Measurements from ENCODE around the gene SMARCD3. TPM values are rescaled to one million over a fixed set of nuclear protein-coding genes. Genes with fewer than 3 reads are reported as not detected.

SMARCD3 gene
- total and polyA plus RNA-seq, 2 of the 13 experiments (the other 11 are each of a cell fraction or from before 2014, with no cell fraction given), result 0.20 to 0.62 TPM

- Histone ChIP-seq H4K20me1 (ENCODE audit: insufficient read depth, low read length) (peaks cover 12% of the 10 kb centered on the region; the same call in 1 of the 2 replicates), H3K9ac (ENCODE audit: insufficient read depth, low read depth, low read length) (peak overlapping the region; percentile 81), H2AFZ (ENCODE audit: low read length) (no peak overlapping the region), H3K4me2 (ENCODE audit: low read depth, low read length) (peak overlapping the region; percentile 96), H3K36me3 (replicated peaks in 1 of 2; ENCODE audit: control insufficient read depth in 1 of 2, insufficient read depth in 2 of 2, low read length in 2 of 2) (peaks cover 6 to 32% of the 10 kb centered on the region in 2 experiments; a peak in 4 of 5 replicates), H3K27me3 (ENCODE audit: control insufficient read depth in 1 of 2, insufficient read depth in 2 of 2, low read length in 2 of 2) (no peaks in the 10 kb centered on the region; a peak in 1 of 5 replicates), H3K9me3 (ENCODE audit: low read length) (no peaks in the 10 kb centered on the region), H3K27ac (ENCODE audit: extremely low read length, insufficient read depth, low read length) (no peak overlapping the region), H3K4me1 (ENCODE audit: insufficient read depth, low read length) (peaks cover 24% of the 10 kb centered on the region), H3K79me2 (ENCODE audit: insufficient read depth, low read length) (peaks cover 22% of the 10 kb centered on the region), H3K4me3 (replicated peaks in 1 of 3; ENCODE audit: insufficient read depth in 1 of 3, low read depth in 2 of 3, low read length in 3 of 3) (peak overlapping the region; percentile 90 to 98 (median 91))
- no peak for DNase-seq (ENCODE audit: low spot score)
- in situ Hi-C loops (cut with HindIII; ENCODE audit: extremely low pct_ligation_motif_present, low pct_unique_long_range_greater_than_20kb) (no loop called here), intact Hi-C loops (cut with micrococcal nuclease; ENCODE audit: unreplicated experiment) (loop anchor here (2.0 kb wide), 1 partner anchor 15 kb away; the partner anchor contains the start of gene SMARCD3)
- no peak for ATAC-seq
- FAIRE-seq, result no peak
- BruUV-seq (replicated peaks), result no TSS peak
- 84% methylated on average over 7 of the region's 9 CpGs for WGBS (ENCODE audit: low lambda C conversion rate)
- POLR2A ChIA-PET, result interaction anchor here (1.2 kb wide), 1 partner anchor 12 kb away, joined by 3 read pairs; no protein-coding TSS in a partner anchor
- CTCF ChIA-PET (ENCODE audit: low intra/inter-chr PET ratio, low total read pairs), result no interaction called here
- no peak for TF ChIP-seq ZNF747 (CRISPR knock-in tag; IDR thresholded peaks at IDR 0.05; ENCODE audit: borderline replicate concordance)
- 0 out of 2 replicates have a peak, but pooled peaks have one; percentile 33 for TF ChIP-seq ZNF776 (CRISPR knock-in tag; IDR thresholded peaks at IDR 0.05)
- 0 out of 2 replicates have a peak, but pooled peaks have one; percentile 34 for TF ChIP-seq ZNF317 (CRISPR knock-in tag; IDR thresholded peaks at IDR 0.05)
- TF ChIP-seq ZNF136 (CRISPR knock-in tag; IDR thresholded peaks at IDR 0.05; ENCODE audit: low read depth), result no peak
Observed at GRCh38 chr7:151233804-151234203, 14.7 kb downstream of the SMARCD3 start.

- DNase-seq (ENCODE audit: low spot score), result peak; percentile 45
- TF ChIP-seq ZFX (CRISPR knock-in tag; IDR thresholded peaks at IDR 0.05; ENCODE audit: low read depth) (peak; percentile 14; the same call in 1 of the 2 replicates), SNAPC2 (CRISPR knock-in tag; IDR thresholded peaks at IDR 0.05) (no peak), HNRNPL (IDR thresholded peaks at IDR 0.05; ENCODE audit: low read depth, low read length) (0 out of 2 replicates have a peak, but pooled peaks have one; percentile 37), TARDBP (CRISPR knock-in tag; IDR thresholded peaks at IDR 0.05) (peak; percentile 62; the same call in 1 of the 2 replicates), NFE2L2 (IDR thresholded peaks at IDR 0.05; ENCODE audit: low read length) (peak; percentile 55; the same call in 1 of the 2 replicates), CSRNP2 (CRISPR knock-in tag; conservative IDR thresholded peaks at IDR 0.05; ENCODE audit: low read depth) (no peak), YY1 (IDR thresholded peaks at IDR 0.05; ENCODE audit: insufficient read depth, insufficient replicate concordance, low read depth, low read length) (peak; percentile 77), ZSCAN25 (CRISPR knock-in tag; IDR thresholded peaks at IDR 0.05) (no peak), MED1 (CRISPR knock-in tag; IDR thresholded peaks at IDR 0.05) (0 out of 2 replicates have a peak, but pooled peaks have one; percentile 27), CREBL2 (CRISPR knock-in tag; IDR thresholded peaks at IDR 0.05; ENCODE audit: borderline replicate concordance) (no peak), TEAD2 (CRISPR knock-in tag; IDR thresholded peaks at IDR 0.05) (no peak)
Observed at GRCh38 chr7:151232917-151233701, 15.4 kb downstream of the SMARCD3 start.

More at GRCh38 chr7:151232917-151233701, 15.4 kb downstream of the SMARCD3 start:
- in situ Hi-C loops (cut with HindIII; ENCODE audit: extremely low pct_ligation_motif_present, low pct_unique_long_range_greater_than_20kb) (no loop called here), intact Hi-C loops (cut with micrococcal nuclease; ENCODE audit: unreplicated experiment) (loop anchor here (2.0 kb wide), 1 partner anchor 16 kb away; the partner anchor contains the start of gene SMARCD3)
- Histone ChIP-seq H3K79me2 (ENCODE audit: insufficient read depth, low read length) (peaks cover 22% of the 10 kb centered on the region), H3K4me3 (replicated peaks in 1 of 3; ENCODE audit: insufficient read depth in 1 of 3, low read depth in 2 of 3, low read length in 3 of 3) (peak overlapping the region; percentile 90 to 98 (median 91)), H3K9me3 (ENCODE audit: low read length) (no peaks in the 10 kb centered on the region), H3K4me2 (ENCODE audit: low read depth, low read length) (peak overlapping the region; percentile 96), H4K20me1 (ENCODE audit: insufficient read depth, low read length) (peaks cover 12% of the 10 kb centered on the region; the same call in 1 of the 2 replicates), H2AFZ (ENCODE audit: low read length) (no peak overlapping the region), H3K27ac (ENCODE audit: extremely low read length, insufficient read depth, low read length) (peak overlapping the region; percentile 62), H3K9ac (ENCODE audit: insufficient read depth, low read depth, low read length) (peak overlapping the region; percentile 81), H3K27me3 (ENCODE audit: control insufficient read depth in 1 of 2, insufficient read depth in 2 of 2, low read length in 2 of 2) (no peaks in the 10 kb centered on the region; a peak in 1 of 5 replicates), H3K36me3 (replicated peaks in 1 of 2; ENCODE audit: control insufficient read depth in 1 of 2, insufficient read depth in 2 of 2, low read length in 2 of 2) (peaks cover 6 to 32% of the 10 kb centered on the region in 2 experiments; a peak in 4 of 5 replicates), H3K4me1 (ENCODE audit: insufficient read depth, low read length) (peaks cover 31% of the 10 kb centered on the region)
- peak; percentile 71 for ATAC-seq
- BruUV-seq (replicated peaks), result TSS peak; percentile 75
- POLR2A ChIA-PET, result interaction anchor here (0.7 to 1.3 kb wide), 7 partner anchors 9 to 170 kb away, joined by 3 to 8 read pairs (median 3); partner anchors contain the start of genes FASTK and NUB1
- no peak for FAIRE-seq
- 1% methylated on average over 24 of the region's 36 CpGs for WGBS (ENCODE audit: low lambda C conversion rate)
- CTCF ChIA-PET (ENCODE audit: low intra/inter-chr PET ratio, low total read pairs), result no interaction called here

Measured in HepG2 (cell line).